AG08396 (cell line): ENCODE results near the gene MRPS5.

Experiments
- DNase-seq: peaks from one replicate; pipeline ENCODE4 v3.0.0; 2012; ENCODE audit warnings: low spot score, mixed read lengths

Gene MRPS5

GRCh38 chr2:95060446-95061118 is 61.0 kb downstream of the MRPS5 start:
- no peak for DNase-seq

- DNase-seq: no peak
Observed at GRCh38 chr2:95059656-95060370, 61.8 kb downstream of the MRPS5 start.

- no peak for DNase-seq
Observed at GRCh38 chr2:95058989-95059641, 62.5 kb downstream of the MRPS5 start.

- DNase-seq: no peak
Observed at GRCh38 chr2:95058466-95058988, 63.1 kb downstream of the MRPS5 start.

GRCh38 chr2:95057535-95058370 is 63.9 kb downstream of the MRPS5 start:
- DNase-seq: no peak

- no peak for DNase-seq
Observed at GRCh38 chr2:95056461-95057459, 64.8 kb downstream of the MRPS5 start.

- no peak for DNase-seq
Observed at GRCh38 chr2:95056044-95056443, 65.6 kb downstream of the MRPS5 start.

GRCh38 chr2:95055262-95055661 is 66.3 kb downstream of the MRPS5 start:
- DNase-seq: no peak

- no peak for DNase-seq
Observed at GRCh38 chr2:95054016-95054415, 67.6 kb downstream of the MRPS5 start.

GRCh38 chr2:95053543-95053942 is 68.1 kb downstream of the MRPS5 start:
- DNase-seq: no peak

GRCh38 chr2:95052804-95053479 is 68.7 kb downstream of the MRPS5 start:
- DNase-seq: no peak

- no peak for DNase-seq
Observed at GRCh38 chr2:95052307-95052706, 69.3 kb downstream of the MRPS5 start.

- no peak for DNase-seq
Observed at GRCh38 chr2:95051626-95052025, 70.0 kb downstream of the MRPS5 start.

GRCh38 chr2:95050385-95051300 is 71.0 kb downstream of the MRPS5 start:
- no peak for DNase-seq

GRCh38 chr2:95049961-95050360 is 71.6 kb downstream of the MRPS5 start:
- DNase-seq: no peak

- DNase-seq: no peak
Observed at GRCh38 chr2:95049683-95049955, 72.0 kb downstream of the MRPS5 start.

GRCh38 chr2:95048825-95049682 is 72.6 kb downstream of the MRPS5 start:
- DNase-seq: no peak
